OCI-LY1 (cell line): ENCODE results near the gene GPATCH3.

Source experiments
- H2AFZ ChIP-seq: fragments of 200-600 bp; sonication (generic), shearing (Covaris generic); 2 replicates; pipeline ENCODE4 v1.6.0; 2014; ENCODE audit warnings: antibody characterized with exemption, mild to moderate bottlenecking, low read length
- H3F3A ChIP-seq: fragments of 200-600 bp; sonication (generic), shearing (Covaris generic); 2 replicates; pipeline ENCODE4 v1.6.0; 2014; ENCODE audit warnings: mild to moderate bottlenecking, antibody characterized with exemption, low read length, moderate library complexity; ENCODE audit not compliant: insufficient read depth
- H3K27ac ChIP-seq: fragments of 200-600 bp; sonication (generic); 2 replicates; pipeline ENCODE4 v1.5.1; 2014; ENCODE audit warnings: low read length, mixed run types, mild to moderate bottlenecking, low read depth; ENCODE audit not compliant: poor library complexity, severe bottlenecking
- H3K27me3 ChIP-seq: fragments of 200-600 bp; sonication (generic); 2 replicates; pipeline ENCODE4 v1.6.0; 2014; ENCODE audit warnings: antibody characterized with exemption, mild to moderate bottlenecking, low read length, moderate library complexity; ENCODE audit not compliant: insufficient read depth
- H3K36me3 ChIP-seq: fragments of 200-600 bp; sonication (generic); 2 replicates; pipeline ENCODE4 v1.6.1; 2014; ENCODE audit warnings: mild to moderate bottlenecking, antibody characterized with exemption, low read length, moderate library complexity, mixed read lengths; ENCODE audit not compliant: insufficient read depth
- H3K4me1 ChIP-seq: fragments of 200-600 bp; sonication (generic); 2 replicates; pipeline ENCODE4 v1.5.1; 2014; ENCODE audit warnings: mild to moderate bottlenecking, low read length, moderate library complexity; ENCODE audit not compliant: insufficient read depth, severe bottlenecking
- H3K4me2 ChIP-seq: fragments of 200-600 bp; sonication (generic), shearing (Covaris generic); 2 replicates; pipeline ENCODE4 v1.6.1; 2014; ENCODE audit warnings: low read length
- H3K4me3 ChIP-seq: fragments of 200-600 bp; sonication (generic); 2 replicates; pipeline ENCODE4 v1.5.1; 2014; ENCODE audit warnings: low read length, low read depth, mild to moderate bottlenecking, mixed read lengths; ENCODE audit not compliant: poor library complexity, severe bottlenecking
- H3K79me2 ChIP-seq: fragments of 200-600 bp; shearing (Covaris generic); 2 replicates; pipeline ENCODE4 v1.6.1; 2016; ENCODE audit warnings: mixed run types, low read length, mixed read lengths; ENCODE audit not compliant: insufficient read depth
- H3K9ac ChIP-seq: fragments of 200-600 bp; sonication (generic), shearing (Covaris generic); 2 replicates; pipeline ENCODE4 v1.6.1; 2014; ENCODE audit warnings: mild to moderate bottlenecking, low read length, mixed read lengths
- H3K9me2 ChIP-seq: fragments of 200-600 bp; sonication (generic), shearing (Covaris generic); 2 replicates; pipeline ENCODE4 v1.6.1; 2014; ENCODE audit warnings: low read depth, mild to moderate bottlenecking, low read length, mixed read lengths
- H3K9me3 ChIP-seq: fragments of 200-600 bp; shearing (Covaris generic); 2 replicates; pipeline ENCODE4 v1.6.1; 2014; ENCODE audit warnings: low read length, mixed read lengths
- H4K20me1 ChIP-seq: fragments of 200-600 bp; sonication (generic), shearing (Covaris generic); 2 replicates; pipeline ENCODE4 v1.6.0; 2016; ENCODE audit warnings: mild to moderate bottlenecking, low read length; ENCODE audit not compliant: insufficient read depth
- EZH2 ChIP-seq: fragments of 200-600 bp; sonication (generic), shearing (Covaris generic); IDR thresholded peaks from 2 replicates; pipeline ENCODE4 v1.8.0; 2017; ENCODE audit warnings: borderline replicate concordance, mixed run types, mild to moderate bottlenecking, antibody characterized with exemption, low read length, moderate library complexity, mixed read lengths
- TF ChIP-seq, protein P1 (sequence below): fragments of 200-600 bp; sonication (generic), shearing (Covaris generic); IDR thresholded peaks from 2 replicates; pipeline ENCODE4 v1.5.1; 2017; ENCODE audit warnings: mild to moderate bottlenecking, antibody characterized with exemption, low read length, moderate library complexity, mixed read lengths

Gene GPATCH3

DNA sequence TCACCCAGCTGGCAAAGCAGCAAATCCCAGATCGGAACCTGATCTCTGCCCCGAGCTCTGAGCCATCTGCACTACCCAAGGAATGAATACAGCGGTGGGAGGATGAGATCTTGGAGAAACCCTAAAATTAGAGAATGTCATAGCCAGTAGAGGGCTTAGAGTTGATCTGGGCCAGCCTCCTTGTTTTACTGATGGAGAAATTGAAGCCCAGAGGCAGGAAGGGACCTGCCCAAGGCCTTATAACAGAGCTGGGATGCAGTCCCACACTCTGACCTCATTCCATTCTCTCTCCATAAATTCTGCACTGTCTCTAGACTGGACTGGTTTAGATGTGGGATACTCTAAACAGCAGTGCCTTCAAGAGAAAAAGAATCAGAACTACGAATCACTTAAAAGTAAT, 42.1 kb downstream of the GPATCH3 start:
- Histone ChIP-seq H3K4me2 (no peak overlapping the region), H4K20me1 (no peaks in the 10 kb centered on the region), H3K9me3 (no peaks in the 10 kb centered on the region), H3K9me2 (no peaks in the 10 kb centered on the region), H3K4me1 (peaks cover 8% of the 10 kb centered on the region), H3K27me3 (no peaks in the 10 kb centered on the region), H3K27ac (no peak overlapping the region), H3K9ac (no peak overlapping the region), H3K4me3 (no peak overlapping the region), H2AFZ (no peak overlapping the region), H3K36me3 (peaks cover 14% of the 10 kb centered on the region; the same call in 1 of the 2 replicates), H3F3A (no peaks in the 10 kb centered on the region), H3K79me2 (no peaks in the 10 kb centered on the region)
- no peak for TF ChIP-seq EZH2
- TF ChIP-seq, protein P1, sequence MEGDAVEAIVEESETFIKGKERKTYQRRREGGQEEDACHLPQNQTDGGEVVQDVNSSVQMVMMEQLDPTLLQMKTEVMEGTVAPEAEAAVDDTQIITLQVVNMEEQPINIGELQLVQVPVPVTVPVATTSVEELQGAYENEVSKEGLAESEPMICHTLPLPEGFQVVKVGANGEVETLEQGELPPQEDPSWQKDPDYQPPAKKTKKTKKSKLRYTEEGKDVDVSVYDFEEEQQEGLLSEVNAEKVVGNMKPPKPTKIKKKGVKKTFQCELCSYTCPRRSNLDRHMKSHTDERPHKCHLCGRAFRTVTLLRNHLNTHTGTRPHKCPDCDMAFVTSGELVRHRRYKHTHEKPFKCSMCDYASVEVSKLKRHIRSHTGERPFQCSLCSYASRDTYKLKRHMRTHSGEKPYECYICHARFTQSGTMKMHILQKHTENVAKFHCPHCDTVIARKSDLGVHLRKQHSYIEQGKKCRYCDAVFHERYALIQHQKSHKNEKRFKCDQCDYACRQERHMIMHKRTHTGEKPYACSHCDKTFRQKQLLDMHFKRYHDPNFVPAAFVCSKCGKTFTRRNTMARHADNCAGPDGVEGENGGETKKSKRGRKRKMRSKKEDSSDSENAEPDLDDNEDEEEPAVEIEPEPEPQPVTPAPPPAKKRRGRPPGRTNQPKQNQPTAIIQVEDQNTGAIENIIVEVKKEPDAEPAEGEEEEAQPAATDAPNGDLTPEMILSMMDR = no peak

DNA sequence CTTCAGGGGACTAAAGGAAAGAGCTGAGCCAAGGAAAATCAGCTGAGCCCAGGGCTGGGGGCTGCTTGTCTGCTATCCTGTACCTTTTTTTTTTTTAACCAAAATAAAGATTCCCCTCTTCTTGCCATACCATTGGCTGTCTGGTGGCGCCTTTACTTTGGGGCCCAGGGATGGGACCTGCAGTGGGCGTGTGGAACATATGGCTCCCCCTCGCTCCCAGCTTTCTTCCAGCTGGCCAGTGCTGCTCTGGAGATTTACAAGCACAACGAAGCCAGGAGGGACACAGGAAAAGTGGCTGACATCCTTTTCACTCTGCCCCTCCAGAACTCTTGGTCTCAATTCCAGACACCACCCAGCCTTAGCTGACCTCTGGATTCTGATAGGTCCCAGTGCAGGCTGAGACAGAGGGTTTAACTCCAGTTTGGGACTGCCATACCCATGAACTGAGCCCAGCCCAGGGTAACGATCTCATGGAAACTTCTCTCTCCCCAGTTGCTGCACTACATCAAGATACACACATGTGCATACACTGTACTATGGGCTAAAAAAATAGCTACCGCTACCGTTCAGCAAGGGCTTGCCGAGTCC, 42.7 kb downstream of the GPATCH3 start:
- TF ChIP-seq, protein P1 = no peak
- no peak for TF ChIP-seq EZH2
- no peaks in the 10 kb centered on the region for H3K9me2 ChIP-seq
- no peak overlapping the region for H3K4me2 ChIP-seq
- H3K4me3 ChIP-seq = no peak overlapping the region
- peaks cover 2% of the 10 kb centered on the region for H3K4me1 ChIP-seq
- H3K36me3 ChIP-seq = peaks cover 17% of the 10 kb centered on the region; the same call in 1 of the 2 replicates
- H3K79me2 ChIP-seq = no peaks in the 10 kb centered on the region
- H3K9me3 ChIP-seq = no peaks in the 10 kb centered on the region
- H2AFZ ChIP-seq = no peak overlapping the region
- no peaks in the 10 kb centered on the region for H4K20me1 ChIP-seq
- H3K9ac ChIP-seq = no peak overlapping the region
- H3K27ac ChIP-seq = no peak overlapping the region
- H3F3A ChIP-seq = no peaks in the 10 kb centered on the region
- no peaks in the 10 kb centered on the region for H3K27me3 ChIP-seq

DNA sequence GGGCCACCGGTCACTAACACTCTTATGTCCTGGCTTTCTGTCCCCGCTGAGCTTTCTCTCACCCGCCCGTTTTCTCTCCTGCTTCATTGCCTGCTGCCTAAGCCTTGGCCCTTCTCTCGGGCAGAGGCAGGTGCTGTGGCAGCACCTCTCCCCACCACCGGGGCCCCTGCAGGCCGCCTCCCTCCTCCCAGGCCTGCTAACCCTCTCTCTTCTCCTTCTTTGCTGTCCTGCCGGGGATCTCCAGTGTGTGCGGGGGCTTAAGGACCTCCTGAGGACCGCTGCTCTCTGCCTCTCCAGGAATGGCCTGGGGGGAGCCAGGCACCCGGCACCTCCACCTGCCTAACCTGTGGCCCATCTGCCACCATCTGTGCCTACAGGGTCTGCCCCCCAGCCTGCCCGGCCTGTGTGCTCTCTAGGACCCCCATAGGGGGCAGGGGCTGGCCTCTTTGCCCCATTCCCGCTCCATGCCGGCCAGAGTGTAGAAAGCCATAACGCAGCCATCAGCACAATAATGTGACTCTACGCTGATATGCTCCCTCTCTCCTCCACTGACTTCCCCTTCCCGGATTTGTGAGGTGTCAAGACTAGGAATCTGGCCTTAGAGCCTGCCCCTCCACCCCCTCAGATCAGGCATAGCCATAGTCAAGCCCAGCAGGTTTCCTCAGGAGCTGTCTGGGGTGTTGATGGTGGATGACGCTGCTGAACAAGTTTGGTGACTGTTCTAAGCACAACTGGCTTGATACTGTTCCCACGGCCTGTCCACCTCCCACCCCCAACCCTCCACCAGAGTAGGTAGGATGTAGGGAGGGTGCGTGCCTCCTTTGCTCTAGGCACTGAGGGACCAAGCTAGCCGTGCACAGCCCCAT, 43.4 kb downstream of the GPATCH3 start:
- no peaks in the 10 kb centered on the region for H3F3A ChIP-seq
- H3K4me3 ChIP-seq = no peak overlapping the region
- H3K27ac ChIP-seq = no peak overlapping the region
- no peaks in the 10 kb centered on the region for H4K20me1 ChIP-seq
- no peak overlapping the region for H2AFZ ChIP-seq
- H3K9me3 ChIP-seq = no peaks in the 10 kb centered on the region
- H3K9me2 ChIP-seq = no peaks in the 10 kb centered on the region
- peaks cover 24% of the 10 kb centered on the region; the same call in 1 of the 2 replicates for H3K36me3 ChIP-seq
- H3K4me2 ChIP-seq = no peak overlapping the region
- no peaks in the 10 kb centered on the region for H3K79me2 ChIP-seq
- TF ChIP-seq, protein P1 = no peak
- TF ChIP-seq EZH2 = no peak
- H3K9ac ChIP-seq = no peak overlapping the region
- H3K4me1 ChIP-seq = no peaks in the 10 kb centered on the region
- H3K27me3 ChIP-seq = no peaks in the 10 kb centered on the region
